Thoracic aorta (tissue), 2 donors: ENCODE measurements around the gene NAE1. TPM values are rescaled to one million over a fixed set of nuclear protein-coding genes. Genes with fewer than 3 reads are reported as not detected.

ENCODE experiments used
- ATAC-seq: fragments of 150-250 bp; one replicate; pipeline ENCODE4 v1.8.0; 2017; ENCODE audit warnings: low read depth; ENCODE audit not compliant: insufficient number of reproducible peaks, low FRiP score
- DNase-seq: peaks from one replicate; pipeline ENCODE4 v3.0.0-alpha.2; 2020; ENCODE audit warnings: low spot score
- H3K27ac ChIP-seq, 2 donors: fragments of 200-600 bp; sonication (generic); 1 replicate in 1 of 2; 2 replicates in 1 of 2; pipeline ENCODE4 v1.5.1; 2016; ENCODE audit warnings: mild to moderate bottlenecking in 2 of 2, moderate library complexity in 2 of 2
- H3K27me3 ChIP-seq: fragments of 200-600 bp; sonication (generic); replicated peaks from 2 replicates; pipeline ENCODE4 v1.6.0; 2016; ENCODE audit warnings: mild to moderate bottlenecking; ENCODE audit not compliant: insufficient read depth
- H3K36me3 ChIP-seq: fragments of 200-600 bp; sonication (generic); one replicate; pipeline ENCODE4 v1.5.1; 2016
- H3K4me1 ChIP-seq, 2 donors: fragments of 200-600 bp; sonication (generic); 1 replicate in 1 of 2; 2 replicates in 1 of 2; pipeline versions ENCODE4 v1.5.1 to v1.6.0; 2016; ENCODE audit warnings: low read depth in 2 of 2, mild to moderate bottlenecking in 1 of 2; ENCODE audit not compliant: control insufficient read depth in 1 of 2
- H3K4me3 ChIP-seq: fragments of 200-600 bp; sonication (generic); 2 replicates; pipeline ENCODE4 v1.5.1; 2016; ENCODE audit warnings: mild to moderate bottlenecking
- H3K9me3 ChIP-seq: fragments of 200-600 bp; sonication (generic); 2 replicates; pipeline ENCODE4 v1.5.1; 2016
- CTCF ChIP-seq: fragments of 200-600 bp; sonication (generic); IDR thresholded peaks from one replicate; pipeline ENCODE4 v1.5.1; 2019; ENCODE audit warnings: antibody characterized with exemption
- total RNA-seq, 2 donors: library from RNA; depleted of rRNA; stranded (reverse); fragments of >200 nt; gene quantifications; one replicate each; pipeline versions ENCODE4 v1.1.0 to v1.2.3, GENCODE V29; 2016

The NAE1 gene
- total RNA-seq, 2 donors from 2014 or later: 29.6 to 48.0 TPM

GRCh38 chr16:66849549-66849948, 18.8 kb upstream of the NAE1 start:
- Histone ChIP-seq H3K9me3 (no peaks in the 10 kb centered on the region), H3K27ac (no peak overlapping the region), H3K4me3 (no peak overlapping the region), H3K4me1 (peaks cover 5 to 15% of the 10 kb centered on the region in 2 donors), H3K36me3 (no peaks in the 10 kb centered on the region), H3K27me3 (peaks cover 4% of the 10 kb centered on the region)
- TF ChIP-seq CTCF: no peak
- DNase-seq (no peak), ATAC-seq (no peak)

- no peak overlapping the region for H3K27ac ChIP-seq
- H3K36me3 ChIP-seq: no peaks in the 10 kb centered on the region
- H3K27me3 ChIP-seq: peaks cover 4% of the 10 kb centered on the region
- ATAC-seq (no peak), DNase-seq (no peak)
- no peaks in the 10 kb centered on the region for H3K9me3 ChIP-seq
- H3K4me1 ChIP-seq: peaks cover 11 to 21% of the 10 kb centered on the region in 2 donors
- TF ChIP-seq CTCF: no peak
- no peak overlapping the region for H3K4me3 ChIP-seq
These were observed 18.2 kb upstream of the NAE1 start for GRCh38 chr16:66849021-66849420.

- Histone ChIP-seq H3K27ac (no peak overlapping the region), H3K36me3 (no peaks in the 10 kb centered on the region), H3K4me3 (no peak overlapping the region), H3K9me3 (no peaks in the 10 kb centered on the region), H3K4me1 (peaks cover 12 to 22% of the 10 kb centered on the region in 2 donors), H3K27me3 (peaks cover 4% of the 10 kb centered on the region)
- no peak for DNase-seq
- no peak for ATAC-seq
- no peak for TF ChIP-seq CTCF
These were observed 17.4 kb upstream of the NAE1 start for GRCh38 chr16:66848172-66848571.

GRCh38 chr16:66847533-66848067, 16.8 kb upstream of the NAE1 start:
- no peak overlapping the region for H3K27ac ChIP-seq
- H3K36me3 ChIP-seq: no peaks in the 10 kb centered on the region
- no peak for TF ChIP-seq CTCF
- no peaks in the 10 kb centered on the region for H3K9me3 ChIP-seq
- no peak for ATAC-seq
- no peak overlapping the region for H3K4me3 ChIP-seq
- H3K27me3 ChIP-seq: peaks cover 4% of the 10 kb centered on the region
- DNase-seq: no peak
- peaks cover 12 to 22% of the 10 kb centered on the region in 2 donors for H3K4me1 ChIP-seq

GRCh38 chr16:66846831-66847230, 16.1 kb upstream of the NAE1 start:
- Histone ChIP-seq H3K4me3 (no peak overlapping the region), H3K27ac (no peak overlapping the region), H3K4me1 (peaks cover 12 to 22% of the 10 kb centered on the region in 2 donors), H3K27me3 (peaks cover 4% of the 10 kb centered on the region), H3K9me3 (no peaks in the 10 kb centered on the region), H3K36me3 (no peaks in the 10 kb centered on the region)
- DNase-seq: no peak
- no peak for ATAC-seq
- TF ChIP-seq CTCF: no peak
